Superior temporal gyrus (tissue), 1 donor: Measurements from ENCODE around the gene JMJD4.
"Not testable (repeated sequence)": the region's sequence is repeated elsewhere in the genome, so short reads cannot be mapped to it uniquely, and the experiment has no call there.

Source experiments
- DNase-seq: peaks from one replicate; pipeline ENCODE4 v3.0.0-alpha.2; 2016; ENCODE audit errors: extremely low spot score

Gene JMJD4

GRCh38 chr1:227733309-227733705 is 1.8 kb downstream of the JMJD4 start:
- DNase-seq = no peak

- DNase-seq = no peak
Observed at GRCh38 chr1:227732586-227733308, 2.4 kb downstream of the JMJD4 start.

- no peak for DNase-seq
Observed at GRCh38 chr1:227731696-227732585, 3.2 kb downstream of the JMJD4 start.

- no peak for DNase-seq
Observed at GRCh38 chr1:227731241-227731677, 3.8 kb downstream of the JMJD4 start.

- DNase-seq = no peak
Observed at GRCh38 chr1:227730630-227731151, 4.4 kb downstream of the JMJD4 start.

- DNase-seq = peak; percentile 78
Observed at GRCh38 chr1:227729881-227730629, 5.0 kb downstream of the JMJD4 start.

- no peak for DNase-seq
Observed at GRCh38 chr1:227729144-227729880, 5.8 kb downstream of the JMJD4 start.

- no peak for DNase-seq
Observed at GRCh38 chr1:227728892-227729143, 6.3 kb downstream of the JMJD4 start.

GRCh38 chr1:227728059-227728891 is 6.8 kb downstream of the JMJD4 start:
- no peak for DNase-seq

- no peak for DNase-seq
Observed at GRCh38 chr1:227726924-227727599, 8.0 kb downstream of the JMJD4 start.

GRCh38 chr1:227726318-227726717 is 8.8 kb downstream of the JMJD4 start:
- no peak for DNase-seq

- no peak for DNase-seq
Observed at GRCh38 chr1:227725046-227725445, 10.1 kb downstream of the JMJD4 start.

GRCh38 chr1:227723474-227723873 is 11.6 kb downstream of the JMJD4 start:
- no peak for DNase-seq

GRCh38 chr1:227718932-227719331 is 16.2 kb downstream of the JMJD4 start:
- no peak for DNase-seq

- DNase-seq = no peak
Observed at GRCh38 chr1:227712648-227713047, 22.5 kb downstream of the JMJD4 start.

GRCh38 chr1:227710474-227710873 is 24.6 kb downstream of the JMJD4 start:
- not testable (repeated sequence) for DNase-seq

- DNase-seq = no peak
Observed at GRCh38 chr1:227709451-227709850, 25.7 kb downstream of the JMJD4 start.

- DNase-seq = no peak
Observed at GRCh38 chr1:227707846-227708245, 27.3 kb downstream of the JMJD4 start.

GRCh38 chr1:227701631-227702030 is 33.5 kb downstream of the JMJD4 start:
- not testable (repeated sequence) for DNase-seq

GRCh38 chr1:227697321-227697864 is 37.7 kb downstream of the JMJD4 start:
- DNase-seq = no peak
